B cell (primary cell): ENCODE measurements around the gene MFGE8. TPM values are rescaled to one million over a fixed set of nuclear protein-coding genes. Genes with fewer than 3 reads are reported as not detected.

ENCODE experiments used
- ATAC-seq: fragments of 200-7000 bp; cut with Tn5 transposase; one replicate; pipeline ENCODE4 v1.10.0; 2021; ENCODE audit warnings: low read depth, mild to moderate bottlenecking, moderate number of reproducible peaks, moderate library complexity
- CTCF ChIA-PET: fragments of 350-600 bp; sonication (Branson Sonifier 250); formaldehyde crosslinking; loops from one replicate; lab custom pipeline; 2021; ENCODE audit warnings: antibody characterized with exemption, inconsistent platforms; lab: Charles Lee
- POLR2A ChIA-PET: fragments of 350-600 bp; sonication (Branson Sonifier 250); formaldehyde crosslinking; loops from one replicate; lab custom pipeline; 2021; ENCODE audit warnings: antibody characterized with exemption; lab: Charles Lee
- DNase-seq: peaks from one replicate; pipeline ENCODE4 v3.0.0; 2013
- H2AFZ ChIP-seq: 2 replicates; pipeline ENCODE4 v1.6.1; 2012; ENCODE audit warnings: mild to moderate bottlenecking, low read depth, low read length; ENCODE audit not compliant: insufficient read depth, poor library complexity, severe bottlenecking
- H3K27ac ChIP-seq, 2 donors: 1 replicate in 1 of 2; 2 replicates in 1 of 2; pipeline ENCODE4 v1.5.1; 2012 to 2013; ENCODE audit warnings: low read length in 2 of 2, mild to moderate bottlenecking in 2 of 2, moderate library complexity in 1 of 2
- H3K27me3 ChIP-seq, 4 experiments: fragments of 200-600 bp in 1 of 4; sonication (generic) in 1 of 4; replicated peaks in 1 of 4; 1 replicate in 2 of 4; 2 replicates in 2 of 4; pipeline versions ENCODE4 v1.6.1 to v1.7.0; 2013 to 2016; ENCODE audit warnings: low read length in 3 of 4, mild to moderate bottlenecking in 2 of 4, mixed read lengths in 1 of 4, moderate library complexity in 1 of 4; ENCODE audit not compliant: insufficient read depth in 4 of 4, control insufficient read depth in 3 of 4; ENCODE audit errors: control extremely low read depth in 1 of 4
- H3K36me3 ChIP-seq, 2 experiments: replicated peaks in 1 of 2; 1 replicate in 1 of 2; 2 replicates in 1 of 2; pipeline versions ENCODE4 v1.6.1 to v1.7.1; 2013; ENCODE audit warnings: low read length in 1 of 2; ENCODE audit not compliant: insufficient read depth in 2 of 2, control insufficient read depth in 1 of 2; ENCODE audit errors: control extremely low read depth in 1 of 2, extremely low read depth in 1 of 2
- H3K4me1 ChIP-seq, 2 donors: fragments of 200-600 bp in 1 of 2; sonication (generic) in 1 of 2; 1 replicate in 1 of 2; 2 replicates in 1 of 2; pipeline versions ENCODE4 v1.5.1 to v1.6.1; 2013 to 2017; ENCODE audit warnings: low read length in 2 of 2; ENCODE audit not compliant: control insufficient read depth in 2 of 2, insufficient read depth in 2 of 2
- H3K4me2 ChIP-seq: replicated peaks from 2 replicates; pipeline ENCODE3; 2012; ENCODE audit warnings: mild to moderate bottlenecking, low read depth, low read length; ENCODE audit not compliant: poor library complexity, severe bottlenecking
- H3K4me3 ChIP-seq, 5 experiments: fragments of 200-600 bp in 1 of 5; sonication (generic) in 1 of 5; 1 replicate in 3 of 5; 2 replicates in 2 of 5; pipeline versions ENCODE4 v1.5.1 to v1.7.0; 2011 to 2016; ENCODE audit warnings: low read length in 4 of 5, mild to moderate bottlenecking in 4 of 5, low read depth in 2 of 5, control low read depth in 1 of 5, moderate library complexity in 1 of 5; ENCODE audit not compliant: insufficient read depth in 1 of 5; ENCODE audit errors: control extremely low read depth in 1 of 5, extremely low read depth in 1 of 5
- H3K79me2 ChIP-seq: fragments of 200-600 bp; sonication (generic); one replicate; pipeline ENCODE4 v1.6.0; 2016; ENCODE audit warnings: low read length; ENCODE audit not compliant: control insufficient read depth, insufficient read depth
- H3K9ac ChIP-seq: fragments of 200-600 bp; sonication (generic); 2 replicates; pipeline ENCODE4 v1.6.1; 2017; ENCODE audit warnings: mild to moderate bottlenecking, low read length, moderate library complexity
- H3K9me3 ChIP-seq, 3 donors: one replicate each; pipeline versions ENCODE4 v1.6.1 to v1.7.1; 2013; ENCODE audit warnings: low read length in 2 of 3; ENCODE audit not compliant: control insufficient read depth in 2 of 3, insufficient read depth in 1 of 3; ENCODE audit errors: control extremely low read depth in 1 of 3
- H4K20me1 ChIP-seq: 2 replicates; pipeline ENCODE4 v1.6.0; 2012; ENCODE audit warnings: mild to moderate bottlenecking, low read length; ENCODE audit not compliant: insufficient read depth, control insufficient read depth, poor library complexity, severe bottlenecking
- H3K27ac Mint-ChIP-seq: one replicate; pipeline ENCODE4 v1.8.0; 2021; ENCODE audit warnings: mixed read lengths
- H3K27me3 Mint-ChIP-seq: one replicate; pipeline ENCODE4 v1.8.0; 2021; ENCODE audit warnings: mixed read lengths
- H3K4me1 Mint-ChIP-seq: one replicate; pipeline ENCODE4 v1.8.0; 2021; ENCODE audit warnings: mixed read lengths
- H3K4me3 Mint-ChIP-seq: one replicate; pipeline ENCODE4 v1.8.0; 2021; ENCODE audit warnings: mixed read lengths
- H3K9me3 Mint-ChIP-seq: one replicate; pipeline ENCODE4 v1.8.0; 2022; ENCODE audit warnings: mixed read lengths; ENCODE audit not compliant: insufficient read depth
- EZH2 ChIP-seq: IDR thresholded peaks from 2 replicates; pipeline ENCODE4 v1.6.1; 2012; ENCODE audit warnings: borderline replicate concordance, low read depth, mild to moderate bottlenecking, moderate library complexity, low read length; ENCODE audit not compliant: insufficient read depth, poor library complexity, severe bottlenecking
- WGBS: methylation state at CpG from one replicate; pipeline ENCODE4 v1.1.5; 2013; ENCODE audit warnings: missing lambda C conversion rate; ENCODE audit not compliant: insufficient coverage; 5-methylcytosine and 5-hydroxymethylcytosine counted together
- intact Hi-C: fragments of 100-400 bp; cut with micrococcal nuclease; formaldehyde crosslinking; loops from one replicate; pipeline ENCODE4 v1.10.0; 2022
- polyA plus RNA-seq: library from polyadenylated mRNA; depleted of rRNA; stranded (reverse); fragments of >200 nt; gene quantifications from 2 replicates; pipeline ENCODE4 v1.2.3, GENCODE V29; 2012
- total RNA-seq, 2 donors: library from RNA; stranded (reverse); fragments of 120-200 nt in 1 of 2; gene quantifications; 1 replicate in 1 of 2; 2 replicates in 1 of 2; pipeline versions ENCODE4 v1.2.3 to v1.2.4, GENCODE V29; 2013 to 2022
- TF ChIP-seq, protein P1 (sequence below): fragments of 200-600 bp; IDR thresholded peaks from one replicate; pipeline ENCODE4 v1.8.0; 2022; ENCODE audit warnings: antibody characterized with exemption, mild to moderate bottlenecking

MFGE8 gene
- total and polyA plus RNA-seq, 2 donors (not counting 1 experiment from before 2014, with no cell fraction given), result 18.9 to 28.8 TPM

DNA sequence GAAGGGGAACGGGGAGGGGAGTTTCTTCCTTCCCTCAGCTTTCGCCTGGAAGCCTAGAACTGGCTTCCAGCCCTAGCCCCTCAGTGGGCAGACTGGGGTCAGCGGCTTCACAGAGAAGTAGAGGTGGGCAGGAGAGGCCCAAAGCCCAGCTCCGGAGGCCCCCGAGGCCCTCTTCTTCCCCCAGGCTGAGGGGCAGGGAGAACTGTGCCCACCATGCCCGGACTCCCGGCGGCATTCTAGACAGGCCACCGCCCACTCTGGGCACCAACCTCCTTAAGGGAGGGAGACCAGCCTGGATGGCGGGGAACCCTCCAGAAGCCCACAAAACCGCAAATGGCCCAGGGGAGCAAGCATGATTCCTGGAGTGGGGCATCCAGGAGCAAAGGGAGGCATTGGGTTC is 35.8 kb downstream of the MFGE8 start:
- CTCF ChIA-PET, result no interaction called here
- intact Hi-C loops, result no loop called here
- no peaks in the 10 kb centered on the region for H3K36me3 ChIP-seq

DNA sequence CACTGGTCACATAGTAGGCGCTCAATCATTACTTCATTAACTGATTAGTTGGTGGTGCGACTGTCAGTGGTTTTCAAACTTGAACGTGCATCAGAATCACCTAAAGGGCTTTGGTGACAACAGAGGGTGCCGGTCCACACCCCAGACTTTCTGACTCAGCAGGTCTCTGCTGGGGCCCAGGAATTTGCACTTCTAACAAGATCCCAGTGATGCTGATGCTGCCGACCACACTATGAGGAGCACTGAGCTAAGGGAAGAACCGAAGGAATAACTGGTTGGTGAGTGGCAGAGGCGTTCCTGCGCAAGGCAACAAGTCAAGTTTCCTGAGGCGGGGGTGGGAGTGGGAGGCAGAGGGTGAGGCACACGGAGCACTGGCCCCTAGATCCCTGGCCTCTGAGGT is 36.6 kb downstream of the MFGE8 start:
- DNase-seq (no peak), ATAC-seq (no peak)
- no peaks in the 10 kb centered on the region for H4K20me1 ChIP-seq
- H3K4me1 ChIP-seq, result no peaks in the 10 kb centered on the region
- H3K9me3 ChIP-seq, result no peaks in the 10 kb centered on the region
- H3K27ac ChIP-seq, result no peak overlapping the region
- WGBS, result 95% methylated on average over 9 of the region's 10 CpGs
- no peak overlapping the region for H3K4me3 ChIP-seq
- H3K27me3 Mint-ChIP-seq, result no peaks in the 10 kb centered on the region
- intact Hi-C loops, result no loop called here
- H3K36me3 ChIP-seq, result no peaks in the 10 kb centered on the region
- TF ChIP-seq, protein P1, sequence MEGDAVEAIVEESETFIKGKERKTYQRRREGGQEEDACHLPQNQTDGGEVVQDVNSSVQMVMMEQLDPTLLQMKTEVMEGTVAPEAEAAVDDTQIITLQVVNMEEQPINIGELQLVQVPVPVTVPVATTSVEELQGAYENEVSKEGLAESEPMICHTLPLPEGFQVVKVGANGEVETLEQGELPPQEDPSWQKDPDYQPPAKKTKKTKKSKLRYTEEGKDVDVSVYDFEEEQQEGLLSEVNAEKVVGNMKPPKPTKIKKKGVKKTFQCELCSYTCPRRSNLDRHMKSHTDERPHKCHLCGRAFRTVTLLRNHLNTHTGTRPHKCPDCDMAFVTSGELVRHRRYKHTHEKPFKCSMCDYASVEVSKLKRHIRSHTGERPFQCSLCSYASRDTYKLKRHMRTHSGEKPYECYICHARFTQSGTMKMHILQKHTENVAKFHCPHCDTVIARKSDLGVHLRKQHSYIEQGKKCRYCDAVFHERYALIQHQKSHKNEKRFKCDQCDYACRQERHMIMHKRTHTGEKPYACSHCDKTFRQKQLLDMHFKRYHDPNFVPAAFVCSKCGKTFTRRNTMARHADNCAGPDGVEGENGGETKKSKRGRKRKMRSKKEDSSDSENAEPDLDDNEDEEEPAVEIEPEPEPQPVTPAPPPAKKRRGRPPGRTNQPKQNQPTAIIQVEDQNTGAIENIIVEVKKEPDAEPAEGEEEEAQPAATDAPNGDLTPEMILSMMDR, result no peak
- no peak for TF ChIP-seq EZH2
- H3K9me3 Mint-ChIP-seq, result no peaks in the 10 kb centered on the region
- peaks cover 0 to 3% (median 0%) of the 10 kb centered on the region in 4 experiments for H3K27me3 ChIP-seq
- H3K4me2 ChIP-seq, result no peak overlapping the region
- CTCF ChIA-PET, result interaction anchor here (0.6 kb wide), 1 partner anchor 558 kb away, joined by 4 read pairs; no protein-coding TSS in a partner anchor
- no peak overlapping the region for H3K27ac Mint-ChIP-seq
- no peaks in the 10 kb centered on the region for H3K79me2 ChIP-seq
- POLR2A ChIA-PET, result interaction anchor here (0.6 kb wide), 1 partner anchor 1126 kb away, joined by 13 read pairs; no protein-coding TSS in a partner anchor
- H3K4me3 Mint-ChIP-seq, result no peak overlapping the region
- no peak overlapping the region for H3K9ac ChIP-seq
- no peaks in the 10 kb centered on the region for H3K4me1 Mint-ChIP-seq
- H2AFZ ChIP-seq, result no peak overlapping the region

More for the DNA sequence above, 35.8 kb downstream of the MFGE8 start:
- H3K9me3 Mint-ChIP-seq, result no peaks in the 10 kb centered on the region
- no peak overlapping the region for H3K27ac Mint-ChIP-seq
- H3K27me3 ChIP-seq, result peaks cover 0 to 3% (median 0%) of the 10 kb centered on the region in 4 experiments
- H3K9ac ChIP-seq, result no peak overlapping the region
- no peaks in the 10 kb centered on the region for H3K4me1 Mint-ChIP-seq
- no peaks in the 10 kb centered on the region for H3K9me3 ChIP-seq
- WGBS, result 93% methylated on average over 7 of the region's 11 CpGs
- ATAC-seq, result no peak
- TF ChIP-seq EZH2, result no peak
- TF ChIP-seq, protein P1, result no peak
- POLR2A ChIA-PET, result no interaction called here
- H3K4me3 ChIP-seq, result no peak overlapping the region
- H3K27ac ChIP-seq, result no peak overlapping the region
- no peaks in the 10 kb centered on the region for H3K27me3 Mint-ChIP-seq
- no peak for DNase-seq
- no peaks in the 10 kb centered on the region for H3K79me2 ChIP-seq
- no peak overlapping the region for H2AFZ ChIP-seq
- no peaks in the 10 kb centered on the region for H4K20me1 ChIP-seq
- no peak overlapping the region for H3K4me3 Mint-ChIP-seq
- H3K4me2 ChIP-seq, result no peak overlapping the region
- H3K4me1 ChIP-seq, result no peaks in the 10 kb centered on the region
